Endothelial cell of umbilical vein (primary cell): ENCODE data around the gene EPB41L1. TPM values are rescaled to one million over a fixed set of nuclear protein-coding genes. Genes with fewer than 3 reads are reported as not detected.

ENCODE experiments used
- BruUV-seq: library from RNA; stranded (reverse); fragments of 400-500 nt; replicated peaks from 2 replicates; lab custom pipeline; 2021; lab: Mats Ljungman, UMichigan
- CTCF ChIA-PET: fragments of 300-600, 350-600 bp; sonication (Branson Sonifier 250); formaldehyde crosslinking; loops from one replicate; lab custom pipeline; 2021; ENCODE audit warnings: antibody characterized with exemption, inconsistent platforms; lab: Charles Lee
- POLR2A ChIA-PET: fragments of 300-600, 350-600 bp; sonication (Branson Sonifier 250); formaldehyde crosslinking; loops from one replicate; lab custom pipeline; 2021; ENCODE audit warnings: antibody characterized with exemption, inconsistent platforms; lab: Charles Lee
- DNase-seq: peaks from one replicate; pipeline ENCODE4 v3.0.0-alpha.2; 2011; ENCODE audit warnings: low read depth, low spot score
- FAIRE-seq: peaks from 2 replicates; lab custom pipeline; 2011; peaks lifted over from hg19 to GRCh38; lab: Jason Lieb, UNC
- H2AFZ ChIP-seq: 2 replicates; pipeline ENCODE4 v1.6.0; 2012; ENCODE audit warnings: low read depth, low read length, control low read depth, inconsistent platforms
- H3K27ac ChIP-seq: 2 replicates; pipeline ENCODE4 v1.5.1; 2011; ENCODE audit warnings: low read depth, mild to moderate bottlenecking, control low read depth, low read length, moderate library complexity; ENCODE audit not compliant: insufficient read depth
- H3K27me3 ChIP-seq, 2 experiments: 2 replicates each; pipeline versions ENCODE4 v1.6.0 to v1.6.1; 2011; ENCODE audit warnings: low read length in 2 of 2, mixed read lengths in 1 of 2; ENCODE audit not compliant: control insufficient read depth in 2 of 2, insufficient read depth in 2 of 2
- H3K36me3 ChIP-seq, 2 experiments: 2 replicates in 1 of 2; 3 replicates in 1 of 2; pipeline ENCODE4 v1.5.1; 2011; ENCODE audit warnings: low read length in 2 of 2, mild to moderate bottlenecking in 1 of 2, moderate library complexity in 1 of 2; ENCODE audit not compliant: control insufficient read depth in 2 of 2, insufficient read depth in 2 of 2; ENCODE audit errors: extremely low read depth in 1 of 2
- H3K4me1 ChIP-seq: 3 replicates; pipeline ENCODE4 v1.5.1; 2011; ENCODE audit warnings: mild to moderate bottlenecking, low read length; ENCODE audit not compliant: control insufficient read depth, insufficient read depth; ENCODE audit errors: extremely low read depth
- H3K4me2 ChIP-seq: 2 replicates; pipeline ENCODE4 v1.6.1; 2011; ENCODE audit warnings: low read length, control low read depth, mixed read lengths; ENCODE audit not compliant: insufficient read depth
- H3K4me3 ChIP-seq, 3 experiments: fragments of 200-600 bp in 1 of 3; sonication (generic), shearing (Covaris generic) in 1 of 3; replicated peaks in 1 of 3; 2 replicates each; pipeline ENCODE4 v1.5.1; 2011 to 2016; ENCODE audit warnings: control low read depth in 3 of 3, low read length in 3 of 3, mild to moderate bottlenecking in 2 of 3, inconsistent platforms in 1 of 3, low read depth in 1 of 3, moderate library complexity in 1 of 3; ENCODE audit not compliant: insufficient read depth in 1 of 3
- H3K79me2 ChIP-seq: 2 replicates; pipeline ENCODE4 v1.6.0; 2012; ENCODE audit warnings: low read length, inconsistent platforms; ENCODE audit not compliant: control insufficient read depth, insufficient read depth
- H3K9ac ChIP-seq: replicated peaks from 2 replicates; pipeline ENCODE3; 2011; ENCODE audit warnings: low read length, control low read depth; ENCODE audit not compliant: insufficient read depth; ENCODE audit errors: extremely low read depth
- H3K9me1 ChIP-seq: replicated peaks from 3 replicates; pipeline ENCODE4 v1.6.0; 2011; ENCODE audit warnings: mild to moderate bottlenecking, low read length; ENCODE audit not compliant: control insufficient read depth, insufficient read depth; ENCODE audit errors: extremely low read depth
- H3K9me3 ChIP-seq: replicated peaks from 2 replicates; pipeline ENCODE4 v1.5.1; 2012; ENCODE audit warnings: low read length, inconsistent platforms; ENCODE audit not compliant: control insufficient read depth, insufficient read depth
- H4K20me1 ChIP-seq: replicated peaks from 2 replicates; pipeline ENCODE3; 2011; ENCODE audit warnings: mild to moderate bottlenecking, low read length; ENCODE audit not compliant: control insufficient read depth, insufficient read depth; ENCODE audit errors: extremely low read depth
- CTCF ChIP-seq, 2 donors: IDR thresholded peaks; 1 replicate in 1 of 2; 2 replicates in 1 of 2; pipeline ENCODE4 v1.5.1; 2011; ENCODE audit warnings: low read length in 2 of 2, mild to moderate bottlenecking in 2 of 2, moderate library complexity in 2 of 2, control low read depth in 1 of 2, inconsistent platforms in 1 of 2, low read depth in 1 of 2; ENCODE audit not compliant: insufficient read depth in 1 of 2; ENCODE audit errors: extremely low read depth in 1 of 2
- EZH2 ChIP-seq: IDR thresholded peaks from 2 replicates; pipeline ENCODE4 v1.6.1; 2012; ENCODE audit warnings: borderline replicate concordance, low read depth, mild to moderate bottlenecking, moderate library complexity, low read length, inconsistent platforms; ENCODE audit not compliant: severe bottlenecking
- FOS ChIP-seq: IDR thresholded peaks from 2 replicates; pipeline ENCODE4 v1.6.1; 2011; ENCODE audit warnings: mild to moderate bottlenecking, low read length, moderate library complexity, borderline replicate concordance; ENCODE audit not compliant: insufficient read depth
- GATA2 ChIP-seq: IDR thresholded peaks from 2 replicates; pipeline ENCODE4 v1.7.0; 2011; ENCODE audit warnings: low read depth, mild to moderate bottlenecking, moderate library complexity, mixed read lengths, low read length; ENCODE audit not compliant: insufficient read length, insufficient read depth
- JUN ChIP-seq: IDR thresholded peaks from 2 replicates; pipeline ENCODE4 v1.6.1; 2011; ENCODE audit warnings: borderline replicate concordance, low read depth; ENCODE audit not compliant: insufficient read length, insufficient read depth
- MYC ChIP-seq: IDR thresholded peaks from one replicate; pipeline ENCODE4 v1.6.1; 2011; ENCODE audit warnings: mild to moderate bottlenecking, low read depth, low read length
- POLR2A ChIP-seq: IDR thresholded peaks from 2 replicates; pipeline ENCODE4 v1.6.1; 2012; ENCODE audit warnings: low read depth, mild to moderate bottlenecking, control low read depth, low read length
- POLR2AphosphoS5 ChIP-seq: IDR thresholded peaks from 2 replicates; pipeline ENCODE4 v1.6.1; 2012; ENCODE audit warnings: low read depth, mild to moderate bottlenecking, control low read depth, low read length, moderate library complexity; ENCODE audit not compliant: insufficient read depth
- dilution Hi-C: fragments of 300-500 bp; cut with MboI; formaldehyde crosslinking; loops from one replicate; pipeline ENCODE4 v1.15.0; 2019; ENCODE audit warnings: low sequenced_read_pairs; ENCODE audit not compliant: extremely low pct_ligation_motif_present
- intact Hi-C: fragments of 100-400 bp; cut with micrococcal nuclease; formaldehyde crosslinking; loops from one replicate; pipeline ENCODE4 v1.10.0; 2022
- polyA plus RNA-seq, 4 experiments: library from polyadenylated mRNA; depleted of rRNA in 3 of 4; stranded (reverse) in 3 of 4; unstranded in 1 of 4; fragments of >200 nt; gene quantifications; 2 replicates each; pipeline versions ENCODE4 v1.2.1 to v1.2.3, GENCODE V29; 2011 to 2012; ENCODE audit warnings: missing spikeins in 1 of 4
- total RNA-seq: library from RNA; stranded (reverse); gene quantifications from 2 replicates; pipeline ENCODE4 v1.2.3, GENCODE V29; 2021
- TF ChIP-seq, protein P1 (sequence below): IDR thresholded peaks from 2 replicates; pipeline ENCODE4 v1.6.1; 2011; ENCODE audit not compliant: insufficient read depth, insufficient read length

The EPB41L1 gene
- total and polyA plus RNA-seq, 2 donors (not counting 3 experiments of a cell fraction or from before 2014, with no cell fraction given): 6.1 to 12.2 TPM

- CTCF ChIA-PET: interaction anchor here (0.9 to 4.5 kb wide), 7 partner anchors 11 to 190 kb away, joined by 3 to 27 read pairs (median 6); no protein-coding TSS in a partner anchor
- TF ChIP-seq GATA2: no peak
- no peak for TF ChIP-seq FOS
- no peak for TF ChIP-seq EZH2
- no peak for TF ChIP-seq POLR2AphosphoS5
- TF ChIP-seq POLR2A: no peak
- no peak for TF ChIP-seq JUN
- TF ChIP-seq, protein P1, sequence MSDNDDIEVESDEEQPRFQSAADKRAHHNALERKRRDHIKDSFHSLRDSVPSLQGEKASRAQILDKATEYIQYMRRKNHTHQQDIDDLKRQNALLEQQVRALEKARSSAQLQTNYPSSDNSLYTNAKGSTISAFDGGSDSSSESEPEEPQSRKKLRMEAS: no peak
- no peak for TF ChIP-seq MYC
- TF ChIP-seq CTCF (IDR thresholded peaks at IDR 0.05; ENCODE audit: extremely low read depth in 1 of 2, insufficient read depth in 1 of 2, low read depth in 1 of 2, low read length in 2 of 2): no peak
- dilution Hi-C loops: no loop called here
- Histone ChIP-seq H3K9me3 (no peaks in the 10 kb centered on the region), H3K27ac (no peak overlapping the region), H3K36me3 (no peaks in the 10 kb centered on the region), H2AFZ (no peak overlapping the region), H3K4me1 (peaks cover 7% of the 10 kb centered on the region), H3K9me1 (no peaks in the 10 kb centered on the region), H4K20me1 (no peaks in the 10 kb centered on the region), H3K9ac (no peak overlapping the region), H3K4me3 (no peak overlapping the region), H3K79me2 (no peaks in the 10 kb centered on the region), H3K27me3 (no peaks in the 10 kb centered on the region), H3K4me2 (no peak overlapping the region)
- FAIRE-seq (no peak), DNase-seq (no peak)
- intact Hi-C loops: no loop called here
- POLR2A ChIA-PET: no interaction called here
- BruUV-seq: no TSS peak
Observed at GRCh38 chr20:36184816-36185776, 30.6 kb downstream of the EPB41L1 start.
